HepG2 (cell line): ENCODE results near the gene CDT1. TPM values are rescaled to one million over a fixed set of nuclear protein-coding genes. Genes with fewer than 3 reads are reported as not detected.

Experiments used
- CEBPB ChIP-seq: IDR thresholded peaks from 2 replicates; pipeline ENCODE4 v1.6.1; 2011; ENCODE audit warnings: low read depth, low read length, improper control_type of control experiment, borderline replicate concordance
- CEBPZ ChIP-seq: IDR thresholded peaks from 2 replicates; pipeline ENCODE4 v1.6.1; 2012; ENCODE audit warnings: low read length, improper control_type of control experiment
- CENPBD1 ChIP-seq: sonication (generic); formaldehyde crosslinking; IDR thresholded peaks from 2 replicates; pipeline ENCODE4 v1.8.0; 2022; ENCODE audit warnings: missing genetic modification reagents, low read depth, mild to moderate bottlenecking, borderline replicate concordance
- CREB1 ChIP-seq, 2 experiments: fragments of 450-650 bp in 1 of 2; IDR thresholded peaks; 2 replicates each; pipeline ENCODE4 v1.6.1; 2016 to 2017; ENCODE audit warnings: control low read depth in 1 of 2, mild to moderate bottlenecking in 1 of 2, missing compliant biosample characterization in 1 of 2, missing genetic modification characterization in 1 of 2
- DR1 ChIP-seq: sonication (generic); formaldehyde crosslinking; IDR thresholded peaks from 2 replicates; pipeline ENCODE4 v1.8.0; 2021; ENCODE audit warnings: mild to moderate bottlenecking, missing genetic modification reagents, inconsistent platforms
- MBNL3 ChIP-seq: fragments of 250-450 bp; sonication (Bioruptor Pico); conservative IDR thresholded peaks from 2 replicates; pipeline ENCODE4 v1.8.0; 2022; ENCODE audit warnings: mild to moderate bottlenecking, inconsistent platforms
- RAD21 ChIP-seq: fragments of 450-650 bp; formaldehyde crosslinking; IDR thresholded peaks from 2 replicates; pipeline ENCODE4 v1.5.0; 2020; ENCODE audit warnings: mild to moderate bottlenecking
- XBP1 ChIP-seq: sonication (generic); formaldehyde crosslinking; IDR thresholded peaks from 2 replicates; pipeline ENCODE4 v1.5.0; 2020; ENCODE audit warnings: missing genetic modification reagents
- ZKSCAN5 ChIP-seq: sonication (generic); formaldehyde crosslinking; IDR thresholded peaks from 2 replicates; pipeline ENCODE4 v1.5.1; 2020; ENCODE audit warnings: mild to moderate bottlenecking, missing genetic modification reagents
- ZNF563 ChIP-seq: sonication (generic); formaldehyde crosslinking; IDR thresholded peaks from 2 replicates; pipeline ENCODE4 v1.8.0; 2022; ENCODE audit warnings: mild to moderate bottlenecking, moderate library complexity, missing genetic modification reagents
- polyA plus RNA-seq, 8 experiments: library from polyadenylated mRNA; depleted of rRNA in 3 of 8; stranded (reverse) in 7 of 8; unstranded in 1 of 8; fragments of >200 nt; fragmentation: Illumina TruSeq in 4 of 8; extraction: Trizol in 4 of 8; gene quantifications; 2 replicates each; pipeline versions ENCODE4 v1.2.1 to v1.2.3, GENCODE V29; 2011 to 2016; ENCODE audit warnings: low read depth in 4 of 8, missing spikeins in 1 of 8, mixed read lengths in 1 of 8; ENCODE audit not compliant: insufficient read depth in 1 of 8
- total RNA-seq, 5 experiments: library from RNA; depleted of rRNA; stranded (reverse); fragments of >200 nt; fragmentation: Illumina TruSeq; extraction: Trizol; gene quantifications; 2 replicates each; pipeline ENCODE4 v1.2.3, GENCODE V29; 2016; ENCODE audit warnings: low read depth in 1 of 5
- TF ChIP-seq, protein P1 (sequence below): IDR thresholded peaks from 2 replicates; pipeline ENCODE4 v1.4.0; 2020; ENCODE audit warnings: mild to moderate bottlenecking, missing genetic modification reagents
- TF ChIP-seq, protein P2 (sequence below): sonication (generic); formaldehyde crosslinking; IDR thresholded peaks from 2 replicates; pipeline ENCODE4 v1.4.0; 2020; ENCODE audit warnings: low read depth, mild to moderate bottlenecking, missing genetic modification reagents
- TF ChIP-seq, protein P3 (sequence below): sonication (generic); formaldehyde crosslinking; IDR thresholded peaks from 2 replicates; pipeline ENCODE4 v1.4.0; 2020; ENCODE audit warnings: missing genetic modification reagents, mild to moderate bottlenecking, borderline replicate concordance
- TF ChIP-seq, protein P4 (sequence below): fragments of 450-650 bp; IDR thresholded peaks from 2 replicates; pipeline ENCODE4 v1.6.1; 2017

CDT1 gene
- total and polyA plus RNA-seq, 2 of the 13 experiments (the other 11 are each of a cell fraction or from before 2014, with no cell fraction given) = 23.1 to 23.8 TPM

GRCh38 chr16:88803264-88803987, at the start of gene CDT1 (continued):
- TF ChIP-seq, protein P1, sequence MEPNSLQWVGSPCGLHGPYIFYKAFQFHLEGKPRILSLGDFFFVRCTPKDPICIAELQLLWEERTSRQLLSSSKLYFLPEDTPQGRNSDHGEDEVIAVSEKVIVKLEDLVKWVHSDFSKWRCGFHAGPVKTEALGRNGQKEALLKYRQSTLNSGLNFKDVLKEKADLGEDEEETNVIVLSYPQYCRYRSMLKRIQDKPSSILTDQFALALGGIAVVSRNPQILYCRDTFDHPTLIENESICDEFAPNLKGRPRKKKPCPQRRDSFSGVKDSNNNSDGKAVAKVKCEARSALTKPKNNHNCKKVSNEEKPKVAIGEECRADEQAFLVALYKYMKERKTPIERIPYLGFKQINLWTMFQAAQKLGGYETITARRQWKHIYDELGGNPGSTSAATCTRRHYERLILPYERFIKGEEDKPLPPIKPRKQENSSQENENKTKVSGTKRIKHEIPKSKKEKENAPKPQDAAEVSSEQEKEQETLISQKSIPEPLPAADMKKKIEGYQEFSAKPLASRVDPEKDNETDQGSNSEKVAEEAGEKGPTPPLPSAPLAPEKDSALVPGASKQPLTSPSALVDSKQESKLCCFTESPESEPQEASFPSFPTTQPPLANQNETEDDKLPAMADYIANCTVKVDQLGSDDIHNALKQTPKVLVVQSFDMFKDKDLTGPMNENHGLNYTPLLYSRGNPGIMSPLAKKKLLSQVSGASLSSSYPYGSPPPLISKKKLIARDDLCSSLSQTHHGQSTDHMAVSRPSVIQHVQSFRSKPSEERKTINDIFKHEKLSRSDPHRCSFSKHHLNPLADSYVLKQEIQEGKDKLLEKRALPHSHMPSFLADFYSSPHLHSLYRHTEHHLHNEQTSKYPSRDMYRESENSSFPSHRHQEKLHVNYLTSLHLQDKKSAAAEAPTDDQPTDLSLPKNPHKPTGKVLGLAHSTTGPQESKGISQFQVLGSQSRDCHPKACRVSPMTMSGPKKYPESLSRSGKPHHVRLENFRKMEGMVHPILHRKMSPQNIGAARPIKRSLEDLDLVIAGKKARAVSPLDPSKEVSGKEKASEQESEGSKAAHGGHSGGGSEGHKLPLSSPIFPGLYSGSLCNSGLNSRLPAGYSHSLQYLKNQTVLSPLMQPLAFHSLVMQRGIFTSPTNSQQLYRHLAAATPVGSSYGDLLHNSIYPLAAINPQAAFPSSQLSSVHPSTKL (CRISPR knock-in tag) = peak; percentile 8; the same call in 1 of the 2 replicates
- TF ChIP-seq, protein P2, sequence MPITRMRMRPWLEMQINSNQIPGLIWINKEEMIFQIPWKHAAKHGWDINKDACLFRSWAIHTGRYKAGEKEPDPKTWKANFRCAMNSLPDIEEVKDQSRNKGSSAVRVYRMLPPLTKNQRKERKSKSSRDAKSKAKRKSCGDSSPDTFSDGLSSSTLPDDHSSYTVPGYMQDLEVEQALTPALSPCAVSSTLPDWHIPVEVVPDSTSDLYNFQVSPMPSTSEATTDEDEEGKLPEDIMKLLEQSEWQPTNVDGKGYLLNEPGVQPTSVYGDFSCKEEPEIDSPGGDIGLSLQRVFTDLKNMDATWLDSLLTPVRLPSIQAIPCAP = no peak
- TF ChIP-seq CEBPZ (no peak), ZNF563 (CRISPR knock-in tag) (peak; percentile 87), CREB1 (IDR thresholded peaks at IDR 0.05) (no peak; the same call in 1 of the 2 replicates), CREB1 (CRISPR knock-in tag; IDR thresholded peaks at IDR 0.05) (no peak), RAD21 (CRISPR knock-in tag) (0 out of 2 replicates have a peak, but pooled peaks have one; percentile 53), ZKSCAN5 (no peak), MBNL3 (CRISPR knock-in tag) (no peak), XBP1 (CRISPR knock-in tag) (0 out of 2 replicates have a peak, but pooled peaks have one; percentile 60), CEBPB (no peak), DR1 (CRISPR knock-in tag) (peak; percentile 73; the same call in 1 of the 2 replicates), CENPBD1 (CRISPR knock-in tag) (no peak; the same call in 1 of the 2 replicates)
- TF ChIP-seq, protein P3, sequence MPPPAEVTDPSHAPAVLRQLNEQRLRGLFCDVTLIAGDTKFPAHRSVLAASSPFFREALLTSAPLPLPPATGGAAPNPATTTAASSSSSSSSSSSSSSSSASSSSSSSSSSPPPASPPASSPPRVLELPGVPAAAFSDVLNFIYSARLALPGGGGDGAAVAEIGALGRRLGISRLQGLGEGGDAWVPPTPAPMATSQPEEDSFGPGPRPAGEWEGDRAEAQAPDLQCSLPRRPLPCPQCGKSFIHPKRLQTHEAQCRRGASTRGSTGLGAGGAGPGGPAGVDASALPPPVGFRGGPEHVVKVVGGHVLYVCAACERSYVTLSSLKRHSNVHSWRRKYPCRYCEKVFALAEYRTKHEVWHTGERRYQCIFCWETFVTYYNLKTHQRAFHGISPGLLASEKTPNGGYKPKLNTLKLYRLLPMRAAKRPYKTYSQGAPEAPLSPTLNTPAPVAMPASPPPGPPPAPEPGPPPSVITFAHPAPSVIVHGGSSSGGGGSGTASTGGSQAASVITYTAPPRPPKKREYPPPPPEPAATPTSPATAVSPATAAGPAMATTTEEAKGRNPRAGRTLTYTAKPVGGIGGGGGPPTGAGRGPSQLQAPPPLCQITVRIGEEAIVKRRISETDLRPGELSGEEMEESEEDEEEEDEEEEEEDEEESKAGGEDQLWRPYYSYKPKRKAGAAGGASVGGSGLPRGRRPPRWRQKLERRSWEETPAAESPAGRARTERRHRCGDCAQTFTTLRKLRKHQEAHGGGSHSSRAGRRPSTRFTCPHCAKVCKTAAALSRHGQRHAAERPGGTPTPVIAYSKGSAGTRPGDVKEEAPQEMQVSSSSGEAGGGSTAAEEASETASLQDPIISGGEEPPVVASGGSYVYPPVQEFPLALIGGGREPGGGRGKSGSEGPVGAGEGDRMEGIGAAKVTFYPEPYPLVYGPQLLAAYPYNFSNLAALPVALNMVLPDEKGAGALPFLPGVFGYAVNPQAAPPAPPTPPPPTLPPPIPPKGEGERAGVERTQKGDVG = 0 out of 2 replicates have a peak, but pooled peaks have one; percentile 63
- TF ChIP-seq, protein P4, sequence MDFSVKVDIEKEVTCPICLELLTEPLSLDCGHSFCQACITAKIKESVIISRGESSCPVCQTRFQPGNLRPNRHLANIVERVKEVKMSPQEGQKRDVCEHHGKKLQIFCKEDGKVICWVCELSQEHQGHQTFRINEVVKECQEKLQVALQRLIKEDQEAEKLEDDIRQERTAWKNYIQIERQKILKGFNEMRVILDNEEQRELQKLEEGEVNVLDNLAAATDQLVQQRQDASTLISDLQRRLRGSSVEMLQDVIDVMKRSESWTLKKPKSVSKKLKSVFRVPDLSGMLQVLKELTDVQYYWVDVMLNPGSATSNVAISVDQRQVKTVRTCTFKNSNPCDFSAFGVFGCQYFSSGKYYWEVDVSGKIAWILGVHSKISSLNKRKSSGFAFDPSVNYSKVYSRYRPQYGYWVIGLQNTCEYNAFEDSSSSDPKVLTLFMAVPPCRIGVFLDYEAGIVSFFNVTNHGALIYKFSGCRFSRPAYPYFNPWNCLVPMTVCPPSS = no peak
